HL-60/S4 treated with phorbol 12-myristate 13-acetate at 8.2 ng/mL for 4 days and 3 days (cell line): ENCODE results near the gene SBF1.

Source experiments
- in situ Hi-C: fragments of 300-500 bp; cut with MboI; formaldehyde crosslinking; loops from 2 replicates; pipeline ENCODE4 v1.15.0; 2022; ENCODE audit warnings: low sequenced_read_pairs

The SBF1 gene

DNA sequence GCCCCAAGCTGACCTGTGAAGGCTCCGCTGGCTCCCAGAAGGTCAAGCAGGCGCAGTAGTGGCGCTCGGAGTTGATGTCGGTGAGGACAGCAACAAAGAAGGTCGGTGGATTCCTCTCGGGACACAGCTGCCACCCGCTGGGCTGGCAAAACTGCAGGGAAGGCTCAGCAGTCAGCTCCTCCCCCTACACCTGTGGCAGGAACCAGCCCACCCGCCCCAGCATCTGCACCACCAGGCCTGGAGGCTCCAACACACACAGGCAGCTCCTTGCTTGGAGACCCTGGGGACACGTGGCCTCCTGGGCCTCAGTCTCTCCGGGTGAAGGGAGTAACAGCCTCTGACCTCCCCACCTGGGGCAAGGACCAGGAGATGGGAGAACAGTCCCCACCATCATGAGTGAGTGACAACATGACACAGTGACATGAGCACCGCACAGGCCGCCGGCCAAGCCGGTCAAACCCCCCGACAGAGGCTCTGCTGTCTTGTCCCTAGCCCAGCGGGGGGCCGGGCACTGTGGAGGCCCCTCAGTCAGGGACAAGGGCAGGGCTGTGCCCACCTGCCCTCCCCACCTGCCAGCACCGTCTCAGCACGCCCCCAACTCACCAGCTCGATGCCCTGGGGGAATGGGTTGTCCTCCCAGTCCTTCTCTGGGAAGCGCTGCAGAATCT lies 6.9 kb downstream of the SBF1 start:
- in situ Hi-C loops = no loop called here

DNA sequence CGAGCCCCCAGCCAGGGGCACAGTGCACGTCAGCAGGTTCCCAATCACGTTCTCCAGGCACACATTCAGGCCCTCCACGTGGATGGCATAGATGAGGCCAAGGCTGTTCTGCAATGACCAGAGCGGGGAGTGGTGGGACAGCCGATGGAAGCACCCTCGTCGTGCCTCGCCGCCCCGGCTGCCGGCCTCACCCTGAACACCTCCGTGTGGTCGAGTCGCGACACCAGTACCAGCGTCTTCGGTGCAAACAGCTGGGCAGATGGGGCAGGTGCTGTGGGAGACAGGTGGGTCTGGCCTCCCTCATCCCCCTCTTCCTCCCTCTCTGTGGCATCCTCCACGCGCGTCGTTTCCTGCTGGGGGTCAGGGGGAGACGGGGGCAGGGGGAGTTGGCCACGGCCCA lies 7.5 kb downstream of the SBF1 start:
- in situ Hi-C loops = no loop called here

DNA sequence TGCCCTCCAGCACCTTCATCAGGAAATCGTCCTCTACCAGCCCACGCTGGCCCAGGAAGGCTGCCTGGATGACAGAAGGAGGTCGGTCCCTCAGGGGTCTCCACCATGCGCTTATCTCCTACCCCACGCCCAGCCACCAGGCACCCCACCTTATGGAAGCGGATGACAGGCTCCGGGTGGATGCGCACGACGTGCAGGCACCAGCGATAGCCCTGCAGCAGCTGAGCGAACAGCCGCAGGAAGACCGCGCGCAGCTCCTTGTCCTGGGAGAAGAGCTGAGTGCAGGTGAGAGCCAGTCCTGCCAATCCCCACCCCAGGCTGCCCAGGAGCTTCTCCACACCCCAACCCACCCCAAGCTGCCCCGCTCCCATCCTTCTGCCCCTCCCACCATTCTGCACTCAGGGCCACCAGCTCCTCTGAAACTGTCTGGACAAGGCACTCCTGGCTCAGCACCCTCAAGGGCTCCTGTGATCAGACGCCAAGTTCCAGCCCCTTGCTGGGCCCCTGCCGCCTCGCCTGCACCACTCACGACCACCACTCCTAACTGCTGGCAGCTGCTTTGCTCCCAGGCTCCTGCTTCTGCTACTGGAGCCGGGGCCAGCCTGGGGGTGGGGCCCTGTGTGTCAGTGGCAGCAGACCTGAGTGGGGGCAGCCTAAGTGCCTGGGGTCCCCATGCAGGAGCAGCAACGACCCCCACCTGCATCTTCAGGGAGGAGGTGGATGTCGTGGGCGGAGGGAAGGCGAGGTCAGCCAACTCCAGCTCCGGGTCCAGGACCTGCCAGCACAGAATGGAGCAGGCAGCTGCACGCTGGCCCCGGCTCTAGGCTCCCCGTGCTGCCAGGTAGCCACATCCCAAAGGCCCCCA lies 9.5 kb downstream of the SBF1 start:
- in situ Hi-C loops = no loop called here

DNA sequence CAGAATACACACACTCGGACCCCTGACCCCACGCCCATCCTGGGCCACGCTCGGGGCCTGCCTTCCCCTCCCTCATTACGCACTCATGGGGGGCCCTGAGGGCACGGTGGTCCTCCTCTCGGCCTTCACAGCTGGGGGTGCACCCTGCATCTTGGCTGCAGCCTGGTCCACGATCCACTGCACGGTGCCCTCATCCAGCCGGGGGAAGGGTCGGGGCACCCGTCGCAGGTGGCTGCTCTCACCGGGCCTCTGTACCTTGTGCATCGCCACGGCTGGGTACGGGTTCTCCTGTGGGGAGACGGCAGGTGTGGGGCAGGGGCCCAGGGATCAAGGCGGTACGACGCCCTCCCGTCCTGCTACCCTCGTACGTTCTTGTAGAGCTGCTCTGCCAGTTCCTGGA lies 10.4 kb downstream of the SBF1 start:
- in situ Hi-C loops = no loop called here

DNA sequence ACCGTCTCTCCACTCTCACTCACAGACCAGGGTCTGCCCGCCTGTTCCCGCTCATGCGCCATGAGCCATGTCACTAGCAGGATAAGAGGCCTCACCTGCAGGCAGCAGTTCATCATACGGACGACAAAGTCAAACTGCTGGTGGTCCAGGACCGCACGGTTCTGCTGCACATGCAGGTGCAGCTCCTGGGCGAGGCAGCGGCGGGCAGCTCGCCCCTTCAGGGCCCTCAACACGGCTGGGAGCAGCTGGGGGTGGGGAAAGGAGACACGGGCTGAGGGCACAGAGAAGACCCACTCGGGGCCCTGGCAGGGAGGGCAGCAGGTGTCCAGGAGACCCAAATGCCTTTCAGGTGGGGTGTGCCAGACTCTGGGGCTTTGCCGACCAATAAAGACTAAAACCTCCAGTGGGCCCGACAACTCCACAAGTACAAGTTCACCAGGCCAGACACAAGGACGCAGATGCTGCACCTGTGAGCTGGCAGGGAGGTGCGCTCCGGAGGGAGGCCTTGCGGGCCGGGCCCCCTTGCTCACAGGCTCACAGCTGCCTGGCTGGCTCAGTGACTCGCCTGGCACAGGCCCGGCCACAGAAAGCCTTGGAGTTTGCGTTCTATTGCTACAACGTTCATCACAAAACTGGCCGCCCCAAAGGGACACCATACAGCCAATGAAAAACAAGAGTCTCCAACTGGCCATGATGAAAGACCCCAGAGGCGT lies 11.5 kb downstream of the SBF1 start:
- in situ Hi-C loops = no loop called here

DNA sequence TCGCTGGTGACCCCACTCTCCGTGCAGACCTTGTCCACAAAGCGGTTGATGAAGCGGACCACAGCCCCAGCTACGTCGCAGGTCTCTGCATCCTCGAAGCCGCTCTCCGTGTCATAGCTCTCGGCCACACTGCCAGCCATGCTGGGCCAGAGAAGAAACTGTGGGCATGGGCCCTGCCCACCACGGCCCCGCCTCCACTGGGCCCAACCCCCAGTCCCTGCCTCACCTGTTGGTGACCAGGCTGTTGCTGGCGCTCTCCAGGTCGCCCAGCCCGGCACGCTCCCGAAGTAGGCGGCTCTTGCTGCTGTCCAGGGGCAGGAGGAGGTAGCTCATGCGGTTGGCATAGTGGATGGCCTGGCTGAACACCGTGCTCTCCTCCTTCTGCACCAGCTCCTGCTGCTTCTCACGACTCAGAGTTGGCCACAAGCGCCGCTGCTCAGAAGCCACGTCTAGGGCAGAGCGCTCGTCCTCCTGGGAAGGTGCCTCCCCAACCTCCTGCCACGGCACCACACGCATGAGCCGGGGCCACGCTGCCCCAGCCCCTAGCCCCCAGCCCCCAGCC lies 12.8 kb downstream of the SBF1 start:
- in situ Hi-C loops = no loop called here

DNA sequence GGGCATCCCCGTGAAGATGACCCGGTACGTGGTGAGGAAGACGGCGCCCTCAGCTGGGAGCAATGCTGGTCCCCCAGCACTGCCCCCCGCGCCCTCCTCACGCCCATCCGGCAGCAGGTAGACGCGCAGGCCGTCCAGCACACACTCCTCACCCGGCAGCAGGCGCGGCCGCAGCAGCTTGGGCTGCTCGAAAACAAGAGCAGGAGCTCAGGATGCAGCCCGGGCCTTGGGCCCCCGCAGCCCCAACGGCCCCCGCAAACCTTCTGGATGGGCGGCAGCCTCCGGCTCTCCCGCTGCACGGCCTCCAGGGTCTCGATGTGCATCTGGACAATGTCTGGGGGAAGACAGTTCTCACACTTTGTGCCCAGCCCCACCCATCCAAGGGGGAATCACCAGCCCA lies 13.3 kb downstream of the SBF1 start:
- in situ Hi-C loops = no loop called here

DNA sequence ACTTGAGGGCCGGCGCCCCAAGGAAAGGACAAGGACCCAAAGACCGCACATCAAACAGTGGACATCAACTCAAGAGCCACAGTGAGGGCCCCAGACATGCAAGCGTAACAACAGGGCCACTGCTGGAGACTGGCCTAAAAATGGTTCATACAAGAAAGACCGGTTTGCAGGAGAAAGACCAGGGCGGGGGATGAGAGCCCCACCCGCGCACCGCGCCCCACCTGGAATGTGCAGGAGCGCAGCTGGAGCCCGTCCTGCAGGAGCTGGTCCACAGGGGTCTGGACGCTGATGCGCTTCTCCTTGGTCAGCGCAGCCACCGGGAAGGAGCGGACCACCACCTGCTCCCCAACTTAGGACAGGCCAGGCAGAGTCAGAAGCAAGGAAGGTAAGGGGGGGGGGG lies 13.9 kb downstream of the SBF1 start:
- in situ Hi-C loops = no loop called here

DNA sequence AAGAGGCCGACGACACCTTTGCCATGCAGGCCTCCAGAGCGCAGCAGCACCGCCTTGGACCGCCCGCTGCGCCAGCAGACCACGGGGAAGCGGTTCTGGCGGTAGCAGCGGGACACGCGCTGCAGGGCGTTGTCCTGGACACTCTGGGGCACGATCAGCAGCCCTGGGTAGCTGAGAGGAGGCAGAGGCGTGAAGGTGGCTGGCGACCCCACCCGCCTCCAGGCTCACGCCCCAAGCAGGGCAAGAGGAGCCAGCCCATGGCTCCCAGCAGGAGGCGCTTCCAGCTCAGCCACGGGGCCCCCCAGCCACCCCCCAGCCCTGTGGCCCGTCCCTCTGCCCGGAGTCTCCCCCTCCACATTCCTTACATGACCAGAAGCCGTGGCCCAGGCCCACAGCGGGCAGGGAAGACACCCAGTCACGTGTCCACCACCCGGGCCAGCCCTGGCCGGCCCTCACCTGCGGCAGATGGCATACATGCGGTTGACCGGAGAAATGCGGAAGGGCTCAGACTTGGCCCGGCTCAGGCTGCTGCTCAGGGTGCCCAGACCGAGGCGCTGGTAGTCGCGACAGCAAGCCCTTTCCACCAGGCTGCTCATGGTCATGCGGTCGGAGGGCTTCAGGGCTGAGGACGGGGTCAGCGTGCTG lies 15.2 kb downstream of the SBF1 start:
- in situ Hi-C loops = no loop called here

DNA sequence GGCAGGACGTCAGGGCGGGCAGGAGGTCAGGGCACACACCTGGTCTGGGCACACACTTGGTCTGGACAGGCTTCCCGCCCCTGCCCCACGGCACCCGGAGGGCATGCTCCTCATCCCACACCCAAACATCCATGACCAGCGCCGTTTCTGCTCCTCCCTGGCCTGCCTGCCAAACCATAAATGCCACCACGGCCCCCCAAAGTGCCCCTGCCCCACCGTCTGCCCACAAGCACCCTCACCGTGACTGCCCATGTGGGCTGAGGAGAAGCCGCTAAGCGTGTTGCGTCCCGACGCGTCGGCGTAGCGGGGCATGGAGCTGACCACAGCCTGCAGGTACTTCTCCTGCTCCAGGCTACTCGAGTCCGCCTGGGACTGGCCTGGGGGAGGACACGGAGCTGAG lies 15.8 kb downstream of the SBF1 start:
- in situ Hi-C loops = no loop called here

DNA sequence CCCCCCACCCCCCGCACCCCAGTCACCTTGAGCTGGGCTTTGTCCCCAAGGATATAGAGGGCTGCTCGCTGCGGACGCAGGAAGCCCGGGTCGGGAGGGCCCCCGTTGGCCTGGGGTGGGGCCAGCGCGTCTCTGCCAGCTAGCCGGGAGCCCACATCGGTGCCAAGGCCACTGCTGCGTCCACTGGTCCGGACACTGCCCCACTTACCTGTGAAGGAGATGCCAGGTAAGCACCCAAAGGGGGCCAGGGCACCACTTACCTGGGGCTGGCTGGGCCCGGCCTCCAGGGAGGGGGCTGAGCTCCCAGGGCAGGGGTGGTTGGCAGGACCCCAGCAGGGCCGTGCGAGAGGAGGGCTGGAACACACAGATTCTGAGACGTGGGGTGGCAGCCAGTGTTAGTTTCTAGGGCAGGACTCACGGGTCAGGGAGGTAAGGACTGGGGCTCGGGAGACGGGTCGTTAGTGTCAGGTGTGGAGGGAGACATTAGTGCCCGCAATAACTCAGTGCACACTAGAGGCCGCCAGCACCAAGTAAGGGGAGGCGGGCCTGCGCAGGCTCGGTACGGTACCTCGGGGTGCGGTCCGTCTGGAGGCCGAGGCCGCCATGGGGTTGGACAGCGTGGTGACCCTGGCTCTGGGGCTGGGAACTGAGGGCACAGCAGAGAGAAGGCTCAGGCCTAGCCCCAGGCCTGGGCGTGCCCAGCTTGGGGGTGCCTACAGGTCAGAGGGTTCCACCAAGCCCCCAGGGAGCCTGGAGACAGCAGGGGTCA lies 18.2 kb downstream of the SBF1 start:
- in situ Hi-C loops = no loop called here

DNA sequence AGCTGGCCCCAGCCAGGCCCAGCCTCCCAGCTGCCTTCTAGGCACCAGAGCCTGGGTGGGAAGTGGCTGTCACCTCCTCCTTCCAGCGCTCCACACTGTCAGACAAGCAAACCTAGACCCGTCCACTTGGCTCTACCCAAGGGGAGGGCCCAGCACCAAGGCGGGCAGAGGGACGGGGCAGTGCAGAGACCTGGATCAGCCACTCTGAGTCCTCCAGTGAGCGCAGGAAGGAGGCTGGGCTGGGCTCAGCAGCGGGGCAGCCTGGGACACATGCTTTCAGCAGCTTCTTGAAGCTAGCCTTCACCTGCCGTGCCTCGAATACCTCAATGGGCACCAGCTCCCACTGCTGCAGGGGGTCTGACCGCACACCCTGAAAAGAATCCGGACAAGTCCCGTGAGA lies 18.8 kb downstream of the SBF1 start:
- in situ Hi-C loops = no loop called here

DNA sequence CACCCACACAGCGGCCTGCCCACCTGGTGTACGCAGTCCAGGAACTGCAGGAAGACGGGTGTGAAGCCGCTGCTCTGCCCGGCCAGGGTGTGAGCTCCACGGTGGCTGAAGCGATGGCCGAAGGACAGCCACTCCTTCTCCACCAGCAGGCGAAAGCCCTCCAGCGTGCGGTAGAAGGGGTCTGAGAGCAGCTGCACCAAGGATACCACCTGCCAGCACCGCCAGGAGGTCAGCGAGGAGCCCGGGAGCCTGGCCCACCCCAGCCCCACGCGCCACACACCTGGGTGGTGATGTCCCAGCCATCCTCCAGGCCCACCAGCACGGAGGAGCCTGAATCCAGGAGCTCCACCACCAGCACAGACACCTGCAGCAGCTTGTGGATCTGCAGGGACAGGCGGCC lies 19.6 kb downstream of the SBF1 start:
- in situ Hi-C loops = no loop called here

DNA sequence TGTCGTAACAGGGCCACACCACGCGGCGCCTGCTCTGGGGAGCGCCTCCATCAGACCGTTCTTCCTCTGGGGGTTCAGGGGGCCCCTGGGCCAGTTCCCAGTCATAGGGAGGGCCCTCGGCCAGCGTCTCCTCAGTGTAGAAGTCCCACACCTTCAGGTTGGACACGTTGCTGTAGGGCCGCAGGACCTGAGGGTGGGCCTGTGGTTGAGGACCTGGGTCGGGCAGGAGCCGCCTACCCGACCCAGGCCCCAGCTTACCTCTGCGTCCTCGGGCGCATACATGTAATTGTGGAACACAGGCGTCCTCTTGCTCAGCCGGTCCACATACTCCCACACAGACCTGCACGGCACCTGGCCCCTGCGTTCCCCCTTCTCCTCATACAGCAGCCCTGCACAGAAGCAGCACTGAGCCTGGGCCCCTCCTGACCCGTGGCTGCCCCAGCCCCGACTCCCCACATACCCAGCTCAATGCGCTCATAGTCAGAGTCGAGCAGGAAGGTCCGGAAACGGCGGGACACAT lies 20.2 kb downstream of the SBF1 start:
- in situ Hi-C loops = no loop called here

DNA sequence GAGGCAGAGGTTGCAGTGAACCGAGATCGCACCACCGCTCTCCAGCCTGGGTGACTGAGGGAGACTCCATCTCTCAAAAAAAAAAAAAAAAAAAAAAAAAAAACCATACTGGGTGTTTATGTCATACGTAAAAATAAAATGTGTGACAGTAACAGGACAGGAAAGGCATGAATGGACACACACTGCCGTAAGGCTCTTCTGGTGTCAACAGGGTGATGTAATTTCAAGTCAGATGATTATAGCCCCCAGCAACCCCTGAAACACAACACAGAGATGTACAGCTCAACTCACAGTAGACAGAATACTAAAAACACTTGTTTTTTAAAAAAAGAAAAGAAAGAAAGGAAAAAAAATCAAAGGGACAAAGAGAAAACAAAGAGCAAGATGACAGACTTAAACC lies 22.2 kb downstream of the SBF1 start:
- in situ Hi-C loops = no loop called here

DNA sequence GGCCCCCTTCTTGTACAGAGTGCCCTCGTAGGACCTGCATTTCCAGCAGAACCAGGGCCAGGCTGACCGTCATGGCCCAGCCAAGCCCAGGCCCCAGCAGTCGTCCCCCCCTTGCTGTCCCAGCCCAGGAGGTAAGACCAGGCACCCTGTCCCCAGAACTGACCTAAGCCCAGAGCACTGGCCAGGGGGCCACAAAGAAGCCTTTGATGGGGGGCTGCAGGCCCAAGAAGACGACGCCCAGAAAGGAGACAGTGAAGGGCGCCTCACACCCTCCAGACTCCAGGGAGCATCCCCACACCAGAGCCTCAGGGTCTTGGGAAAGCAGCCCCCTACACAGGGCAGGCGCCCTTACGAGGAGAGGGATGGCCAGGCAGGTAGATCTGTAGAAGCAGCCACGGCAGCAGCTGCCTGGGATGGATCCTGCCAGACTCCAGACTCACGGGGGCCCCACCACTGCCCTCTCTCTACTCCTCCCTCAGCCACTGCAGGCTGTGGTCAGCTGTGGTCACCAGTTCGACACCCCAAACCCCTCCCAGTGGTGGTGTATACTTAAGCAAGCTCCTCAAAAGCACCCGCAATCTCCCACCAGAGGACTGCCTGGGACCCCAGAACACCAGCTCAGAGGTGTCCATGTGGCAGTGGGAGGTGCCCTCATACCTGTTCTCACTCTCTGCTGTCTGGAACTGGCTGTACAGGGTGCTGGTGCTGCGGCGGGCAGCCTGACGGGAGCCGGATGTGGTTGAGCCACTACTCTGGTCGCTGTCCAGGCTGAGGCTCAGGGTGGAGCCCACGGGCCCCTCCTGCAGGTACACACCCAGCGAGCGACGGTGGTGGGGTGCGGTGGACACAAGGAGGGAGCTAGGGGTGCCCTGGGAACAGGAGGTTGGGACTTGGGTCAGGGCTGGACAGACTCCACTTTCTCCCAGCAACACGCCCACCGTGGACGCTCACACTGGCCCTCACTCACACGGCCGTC lies 27.0 kb downstream of the SBF1 start:
- in situ Hi-C loops = no loop called here

DNA sequence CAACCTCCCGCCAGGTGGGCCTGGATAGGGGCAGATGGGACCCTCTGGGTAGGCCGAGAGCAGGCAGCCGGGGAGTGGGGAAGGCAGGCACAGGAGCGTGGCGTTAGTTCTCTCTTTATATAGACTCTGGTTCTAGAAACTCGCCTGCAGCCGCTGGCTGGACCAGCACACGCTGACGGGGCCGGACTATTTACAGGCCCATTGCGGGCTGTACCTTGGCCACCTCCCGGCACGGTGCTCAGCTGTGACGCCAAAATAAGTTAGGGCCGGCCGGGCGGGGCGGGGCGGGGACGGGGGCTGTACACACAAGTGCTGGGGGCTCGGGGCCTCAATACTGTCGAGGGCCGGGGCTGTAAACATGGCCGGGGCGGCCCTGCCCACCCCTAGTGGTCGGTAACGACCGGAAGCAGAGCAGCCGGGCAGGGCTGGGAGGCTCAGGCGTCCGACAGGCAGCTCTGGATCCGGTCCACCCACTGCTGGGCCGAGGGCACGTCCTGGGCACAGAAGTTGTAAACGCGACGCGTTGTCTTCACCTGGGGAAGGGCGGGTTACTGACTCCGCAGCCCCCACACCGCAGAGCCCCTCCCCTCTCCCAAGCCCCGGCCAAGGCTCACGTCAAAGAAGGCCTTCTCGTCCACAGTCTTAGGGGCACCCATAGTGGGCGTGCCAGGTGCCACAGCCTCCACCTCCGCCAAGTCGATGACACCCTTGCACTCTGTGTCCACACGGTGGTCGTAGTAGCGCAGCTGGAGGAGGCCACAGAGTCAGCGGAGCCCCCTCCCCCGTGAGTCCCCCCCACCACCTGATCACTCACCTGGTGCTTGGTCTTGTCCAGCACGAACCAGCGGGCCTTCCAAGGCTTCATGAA lies 27.9 kb downstream of the SBF1 start:
- in situ Hi-C loops = no loop called here
